Hematopoietic multipotent progenitor cell treated with erythropoietin and hydrocortisone succinate and interleukin-3 and kit ligand, for 15 days (in vitro differentiated cells): Measurements from ENCODE around the gene MYL12B.
"Not testable (repeated sequence)": the region's sequence is repeated elsewhere in the genome, so short reads cannot be mapped to it uniquely, and the experiment has no call there.

Experiments used
- DNase-seq: peaks from one replicate; pipeline ENCODE4 v3.0.0-alpha.2; 2015; ENCODE audit warnings: low spot score

Gene MYL12B

GRCh38 chr18:3297025-3297984, 35.4 kb downstream of the MYL12B start:
- peak; percentile 89 for DNase-seq

- DNase-seq, result no peak
Measured at GRCh38 chr18:3304832-3305231, 42.9 kb downstream of the MYL12B start.

GRCh38 chr18:3305354-3305762, 43.4 kb downstream of the MYL12B start:
- DNase-seq, result no peak

GRCh38 chr18:3305933-3306332, 44.0 kb downstream of the MYL12B start:
- DNase-seq, result no peak

- no peak for DNase-seq
Measured at GRCh38 chr18:3306391-3306790, 44.5 kb downstream of the MYL12B start.

GRCh38 chr18:3313685-3314084, 51.8 kb downstream of the MYL12B start:
- DNase-seq, result no peak

- not testable (repeated sequence) for DNase-seq
Measured at GRCh38 chr18:3315344-3315743, 53.4 kb downstream of the MYL12B start.

- DNase-seq, result no peak
Measured at GRCh38 chr18:3319399-3319798, 57.5 kb downstream of the MYL12B start.

GRCh38 chr18:3319894-3320454, 58.0 kb downstream of the MYL12B start:
- no peak for DNase-seq

- peak; percentile 18 for DNase-seq
Measured at GRCh38 chr18:3321133-3321812, 59.3 kb downstream of the MYL12B start.

GRCh38 chr18:3323900-3324299, 62.0 kb downstream of the MYL12B start:
- DNase-seq, result no peak
